Esophagus mucosa (tissue), 1 donor: ENCODE data around the gene FAM185A. TPM values are rescaled to one million over a fixed set of nuclear protein-coding genes. Genes with fewer than 3 reads are reported as not detected.
"Not testable (repeated sequence)": the region's sequence is repeated elsewhere in the genome, so short reads cannot be mapped to it uniquely, and the experiment has no call there.

ENCODE experiments used
- ATAC-seq: fragments of 200-7000 bp; cut with Tn5 transposase; one replicate; pipeline ENCODE4 v1.9.1; 2020
- total RNA-seq: library from RNA; stranded (reverse); gene quantifications from one replicate; pipeline ENCODE4 v1.2.4, GENCODE V29; 2023
- donor health status: DM: yes; HTN: yes; CAD: no.

FAM185A gene
- total RNA-seq, result 7.5 TPM

DNA sequence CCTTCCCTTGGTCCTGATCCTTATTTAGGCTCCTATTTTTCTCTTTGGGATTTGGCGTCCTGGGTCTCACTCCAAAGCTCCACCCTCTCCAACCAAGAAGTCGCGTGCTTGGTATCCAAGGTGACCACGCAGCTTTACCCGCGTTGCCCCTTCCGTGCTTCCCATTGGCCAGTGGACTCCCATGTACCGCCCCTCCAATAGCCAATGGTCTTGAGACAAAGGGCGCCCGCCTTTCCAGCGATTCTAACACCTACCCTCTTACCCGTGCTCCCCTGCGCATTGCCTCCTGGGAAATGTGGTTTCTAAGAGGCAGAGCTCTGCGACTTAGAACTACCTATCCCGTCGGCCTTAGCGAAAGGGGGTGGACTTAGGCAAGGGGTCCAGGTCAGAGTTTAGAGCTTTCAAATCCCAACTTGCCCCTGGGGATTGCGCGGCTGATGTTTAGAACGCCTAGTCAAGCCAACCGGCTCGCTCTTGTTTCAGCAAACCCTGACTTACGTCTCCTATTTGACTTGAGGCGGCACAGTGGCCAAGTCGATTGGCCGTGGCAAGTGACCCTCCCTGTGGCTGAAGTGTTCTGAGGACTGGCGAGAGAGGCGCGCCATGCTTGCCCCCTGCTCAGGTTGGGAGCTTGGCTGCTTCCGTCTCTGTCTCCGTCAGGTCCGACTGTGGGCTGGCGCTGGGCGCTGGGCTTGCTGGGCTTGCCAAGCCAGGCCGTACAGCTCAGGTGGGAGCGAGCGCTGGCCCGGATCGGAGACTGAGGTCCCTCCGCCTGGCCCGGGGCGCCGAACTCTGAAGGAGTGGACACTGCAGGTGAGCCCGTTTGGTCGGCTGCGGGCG, at the start of gene FAM185A:
Gene FAM185A (plus strand): TSS at position 395 of the 840 bp plus-strand sequence. CDS start 209 bp downstream, at position 604.
- ATAC-seq, result peak; percentile 99

- peak; percentile 26 for ATAC-seq
These were observed 35.6 kb upstream of the FAM185A start for GRCh38 chr7:102713011-102713690.

DNA sequence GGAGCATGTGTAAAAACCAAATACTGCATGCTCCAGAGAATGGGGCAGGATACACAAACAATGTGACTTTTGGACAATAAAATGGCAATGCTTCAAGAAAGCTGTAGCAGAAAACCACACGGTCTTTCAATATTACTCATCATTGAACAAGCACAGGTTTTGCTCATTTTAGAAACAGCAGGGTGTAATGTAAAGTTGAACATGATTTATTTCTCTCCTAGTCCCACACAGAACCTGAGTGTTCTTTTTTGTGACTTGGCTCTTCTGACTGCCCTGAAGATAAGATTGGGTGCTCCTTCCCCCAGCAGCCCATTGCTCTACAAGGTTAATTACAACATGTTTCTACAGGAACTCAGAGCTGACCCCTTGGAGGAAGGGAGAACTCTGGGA, 35.1 kb upstream of the FAM185A start:
- peak; percentile 29 for ATAC-seq

GRCh38 chr7:102714774-102715522, 33.9 kb upstream of the FAM185A start:
- ATAC-seq, result peak; percentile 56

DNA sequence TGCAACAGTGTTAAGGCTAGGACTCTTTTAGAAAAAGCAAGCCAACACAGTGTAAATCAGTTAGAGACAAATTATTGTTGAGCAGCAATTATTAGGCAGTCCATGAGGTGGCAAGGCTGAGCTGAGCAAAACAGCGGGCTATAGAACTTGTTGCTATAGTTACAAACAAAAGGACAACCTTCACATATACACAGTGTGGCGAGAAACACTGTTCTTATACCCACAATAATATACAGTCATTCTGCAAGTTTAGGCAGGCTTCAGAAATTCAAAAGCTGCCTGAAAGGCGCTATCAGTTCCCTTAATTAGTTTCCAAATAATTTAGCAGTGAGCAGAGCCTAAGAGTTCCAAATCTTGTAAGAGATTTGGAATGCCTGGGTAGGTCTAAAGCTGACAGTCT, 33.1 kb upstream of the FAM185A start:
- peak; percentile 93 for ATAC-seq

DNA sequence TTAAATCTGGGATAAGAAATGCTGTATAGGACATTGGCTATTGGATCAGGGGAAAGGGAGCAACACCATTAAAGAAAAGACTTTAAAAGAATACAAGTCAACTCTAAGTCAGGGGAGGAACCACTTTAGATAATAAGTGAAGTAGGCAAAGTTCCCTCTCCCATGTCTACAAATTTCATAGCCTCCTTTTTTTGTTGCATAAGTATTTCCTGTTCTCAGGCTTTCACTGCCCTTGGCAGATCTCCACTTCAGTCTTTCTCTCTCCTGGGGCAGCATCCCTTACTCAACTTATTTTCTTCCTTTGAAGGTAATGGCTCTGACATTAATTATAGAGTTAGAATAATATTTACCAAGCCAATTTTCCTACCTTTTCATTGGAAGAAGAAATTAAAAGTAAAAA, 30.3 kb upstream of the FAM185A start:
- ATAC-seq, result not testable (repeated sequence)

- not testable (repeated sequence) for ATAC-seq
These were observed 22.6 kb upstream of the FAM185A start for GRCh38 chr7:102726170-102726569.

DNA sequence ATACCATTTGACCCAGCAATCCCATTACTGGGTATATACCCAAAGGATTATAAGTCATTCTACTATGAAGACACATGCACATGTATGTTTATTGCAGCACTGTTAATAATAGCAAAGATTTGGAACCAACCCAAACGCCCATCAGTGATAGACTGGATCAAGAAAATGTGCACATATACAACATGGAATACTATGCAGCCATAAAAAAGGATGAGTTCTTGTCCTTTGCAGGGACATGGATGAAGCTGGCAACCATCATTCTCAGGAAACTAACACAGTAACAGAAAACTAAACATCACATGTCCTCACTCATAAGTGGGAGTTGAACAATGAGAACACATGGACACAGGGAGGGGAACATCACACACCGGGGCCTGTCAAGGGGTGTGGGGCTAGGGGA, 19.1 kb upstream of the FAM185A start:
- not testable (repeated sequence) for ATAC-seq

- not testable (repeated sequence) for ATAC-seq
These were observed 18.4 kb upstream of the FAM185A start for GRCh38 chr7:102730431-102730830.

DNA sequence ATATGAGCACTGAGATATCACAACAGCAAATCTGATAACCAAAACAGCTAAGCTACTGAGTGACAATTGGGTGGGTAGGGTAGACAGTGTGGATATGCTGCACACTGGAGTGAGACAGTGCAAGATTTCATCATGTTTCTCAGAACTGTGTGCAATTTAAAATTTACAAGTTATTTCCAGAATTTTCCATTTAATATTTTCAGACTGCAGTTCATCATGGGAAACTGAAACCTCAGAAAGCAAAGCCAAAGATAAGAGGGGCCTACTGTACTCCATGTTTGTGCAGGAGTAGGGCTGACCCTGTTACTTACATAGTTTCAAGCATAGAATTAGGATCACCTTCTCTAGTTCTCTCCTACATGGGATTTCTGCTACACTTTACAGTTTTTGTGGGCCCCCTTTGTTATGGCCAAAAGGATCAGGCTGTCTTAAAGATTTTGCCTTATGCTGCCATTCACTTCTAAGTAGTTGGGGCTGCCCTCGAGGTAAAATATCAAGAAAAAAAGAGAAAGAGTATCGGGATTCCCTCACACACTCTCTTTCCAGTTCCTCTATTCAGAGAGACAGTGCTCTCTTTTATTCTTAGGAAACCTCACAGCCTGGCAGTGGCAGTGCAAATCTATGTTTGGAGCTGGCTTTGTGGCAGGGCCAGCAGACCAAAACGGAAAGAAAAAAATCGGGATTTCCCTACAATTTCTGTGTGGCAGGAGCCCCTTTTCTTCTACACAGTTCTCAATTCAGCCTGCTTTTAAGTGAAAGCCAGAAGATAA, 6.6 kb upstream of the FAM185A start:
- not testable (repeated sequence) for ATAC-seq

GRCh38 chr7:102743861-102744260, 4.9 kb upstream of the FAM185A start:
- not testable (repeated sequence) for ATAC-seq

DNA sequence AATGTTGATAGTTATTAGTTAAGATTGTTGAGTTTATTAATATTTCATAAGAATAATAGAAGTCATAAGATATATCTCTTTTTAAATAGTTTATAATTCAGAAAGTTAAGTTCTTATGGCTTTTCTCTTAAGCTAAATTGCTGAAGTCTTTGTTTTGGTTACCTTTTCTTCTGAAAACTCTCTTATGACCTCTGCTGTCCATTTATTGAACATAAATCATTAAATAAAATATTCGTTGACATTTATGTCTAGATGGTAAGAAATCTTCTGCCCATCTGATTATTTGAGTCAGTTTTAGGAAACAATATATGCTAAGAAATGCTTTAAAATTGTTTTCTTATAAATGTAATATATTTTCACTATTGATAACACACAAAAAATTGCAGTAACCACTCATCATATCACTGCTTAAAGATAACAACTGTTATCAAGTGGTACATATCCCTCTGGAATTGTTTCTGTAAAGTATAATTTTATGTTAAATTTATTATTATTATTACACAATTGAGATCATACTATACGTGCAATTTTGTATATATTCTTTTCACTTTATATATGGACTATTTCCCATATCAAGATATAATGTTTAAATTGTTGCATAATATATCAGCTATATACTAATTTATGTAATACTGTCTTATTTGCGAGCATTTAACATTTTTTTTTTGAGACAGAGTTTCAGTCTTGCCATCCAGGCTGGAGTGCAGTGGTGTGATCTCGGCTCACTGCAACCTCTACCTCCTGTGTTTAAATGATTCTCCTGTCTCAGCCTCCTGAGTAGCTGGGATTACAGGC, 3.1 kb upstream of the FAM185A start:
- not testable (repeated sequence) for ATAC-seq

DNA sequence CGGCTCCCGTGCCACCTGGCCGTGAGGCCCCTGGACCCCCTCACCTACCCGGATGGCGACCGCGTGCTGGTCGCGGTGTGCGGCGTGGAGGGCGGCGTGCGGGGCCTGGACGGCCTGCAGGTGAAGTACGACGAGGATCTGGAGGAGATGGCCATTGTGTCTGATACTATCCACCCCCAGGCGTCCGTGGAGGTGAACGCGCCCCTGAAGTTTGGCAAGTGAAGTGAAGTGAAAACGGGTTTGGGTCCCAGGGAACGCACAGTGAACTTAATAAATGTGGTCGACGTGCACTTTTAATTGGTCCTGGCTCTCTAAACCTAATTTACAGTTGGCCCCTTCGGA, 617 bp downstream of the FAM185A start:
- ATAC-seq, result peak; percentile 18

DNA sequence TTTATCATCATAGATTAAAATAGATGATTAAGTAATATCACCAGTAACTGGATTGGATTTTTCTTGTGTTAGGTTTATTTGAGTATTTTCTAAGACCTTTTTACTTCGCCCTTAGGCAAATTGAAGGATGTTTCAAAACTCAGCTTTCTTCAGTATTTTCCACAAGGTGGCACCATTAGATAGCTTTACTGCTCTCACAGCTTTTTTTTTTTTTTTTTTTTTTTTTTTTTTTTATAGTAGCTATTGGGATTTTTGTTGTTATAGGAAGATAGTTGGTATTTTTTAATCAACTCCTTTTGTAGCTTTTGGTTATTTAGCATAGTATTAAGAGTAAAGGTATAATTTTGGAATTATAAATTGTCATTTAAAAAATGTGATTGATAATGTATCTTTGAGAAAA, 9.4 kb downstream of the FAM185A start:
- ATAC-seq, result not testable (repeated sequence)

DNA sequence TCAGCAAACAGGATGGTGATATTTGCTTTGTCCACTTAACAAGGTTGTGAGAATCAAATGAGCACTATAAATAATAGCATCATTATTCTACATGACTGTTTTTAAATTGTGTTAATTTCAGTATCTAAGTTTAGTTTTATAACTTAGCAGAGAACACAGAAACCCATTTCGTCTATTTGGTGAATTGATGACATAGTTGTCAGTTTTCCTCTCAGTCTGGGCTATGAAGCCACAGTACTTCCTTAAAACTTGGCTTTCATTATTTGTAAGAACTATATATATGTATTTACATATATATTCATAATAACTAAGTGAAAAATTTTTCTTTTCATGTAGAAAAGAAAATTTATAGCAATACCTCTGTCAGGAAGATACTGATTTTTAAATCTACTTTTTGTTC, 11.1 kb downstream of the FAM185A start:
- ATAC-seq, result not testable (repeated sequence)

- not testable (repeated sequence) for ATAC-seq
These were observed 12.4 kb downstream of the FAM185A start for GRCh38 chr7:102761234-102761633.

DNA sequence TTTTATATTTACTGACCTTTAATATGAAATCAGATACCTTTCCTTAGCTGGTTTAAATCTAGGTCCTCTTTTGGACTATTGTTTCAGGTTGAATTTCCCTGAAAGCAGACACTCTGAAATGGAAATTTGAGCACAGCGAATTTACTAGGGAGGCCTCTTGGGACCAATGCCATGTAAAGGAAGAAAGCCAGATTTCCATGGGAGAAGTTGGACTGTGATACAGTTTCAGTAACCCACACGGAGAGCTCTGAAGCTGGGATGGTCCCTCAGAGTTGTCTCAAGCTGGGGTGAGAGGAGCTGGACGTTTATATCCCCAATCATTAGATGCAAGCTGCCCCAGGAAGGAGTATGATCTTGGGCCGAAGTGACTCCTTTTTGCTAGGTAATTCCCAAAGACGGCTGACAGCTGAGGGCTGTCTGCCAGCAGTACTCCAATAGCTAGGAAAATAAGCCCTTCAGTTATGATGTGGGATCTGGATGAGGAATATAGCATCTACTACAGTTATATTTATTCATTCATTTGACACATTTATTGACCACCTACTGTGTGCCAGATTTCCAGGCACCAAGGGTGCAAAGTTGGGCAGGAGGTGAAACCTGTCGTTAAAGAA, 14.6 kb downstream of the FAM185A start:
- not testable (repeated sequence) for ATAC-seq

GRCh38 chr7:102769657-102770192, 20.9 kb downstream of the FAM185A start:
- ATAC-seq, result not testable (repeated sequence)

DNA sequence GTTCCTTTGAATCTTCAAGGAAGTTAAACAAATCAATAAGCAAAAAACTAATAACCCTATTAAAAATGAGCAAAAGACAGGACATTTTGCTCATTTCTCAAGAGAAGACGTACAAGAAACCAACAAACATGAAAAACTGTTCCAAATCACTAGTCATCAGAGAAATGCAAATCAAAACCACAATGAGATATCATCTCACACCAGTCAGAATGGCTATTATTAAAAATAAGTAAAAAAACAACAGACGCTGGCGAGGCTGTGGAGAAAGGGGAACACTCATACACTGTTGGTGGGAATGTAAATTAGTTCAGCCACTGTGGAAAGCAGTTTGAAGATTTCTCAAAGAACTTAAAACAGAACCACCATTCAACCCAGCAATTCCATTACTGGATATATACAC, 21.7 kb downstream of the FAM185A start:
- not testable (repeated sequence) for ATAC-seq

DNA sequence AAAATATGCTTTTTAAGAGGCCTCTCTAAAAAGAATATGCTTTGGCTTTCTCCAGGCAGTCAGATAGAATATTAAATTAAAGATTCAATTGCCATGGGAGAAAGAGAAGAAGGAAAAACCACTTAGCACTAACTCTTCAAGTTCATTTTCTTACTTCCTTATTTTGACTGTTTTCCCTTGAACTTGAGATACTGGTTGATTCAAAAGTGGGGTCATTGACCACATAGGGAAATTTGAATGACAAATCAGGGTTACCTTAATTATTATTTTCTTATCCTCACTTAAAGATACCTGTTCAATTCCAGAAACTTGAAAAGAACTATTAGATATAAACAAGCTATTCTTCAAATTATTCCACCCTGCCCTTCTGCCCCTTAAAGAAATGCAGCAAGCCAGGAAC, 27.4 kb downstream of the FAM185A start:
- not testable (repeated sequence) for ATAC-seq

GRCh38 chr7:102778663-102779062, 29.9 kb downstream of the FAM185A start:
- not testable (repeated sequence) for ATAC-seq
